ENCODE data around the gene SH3GL3.

DNA sequence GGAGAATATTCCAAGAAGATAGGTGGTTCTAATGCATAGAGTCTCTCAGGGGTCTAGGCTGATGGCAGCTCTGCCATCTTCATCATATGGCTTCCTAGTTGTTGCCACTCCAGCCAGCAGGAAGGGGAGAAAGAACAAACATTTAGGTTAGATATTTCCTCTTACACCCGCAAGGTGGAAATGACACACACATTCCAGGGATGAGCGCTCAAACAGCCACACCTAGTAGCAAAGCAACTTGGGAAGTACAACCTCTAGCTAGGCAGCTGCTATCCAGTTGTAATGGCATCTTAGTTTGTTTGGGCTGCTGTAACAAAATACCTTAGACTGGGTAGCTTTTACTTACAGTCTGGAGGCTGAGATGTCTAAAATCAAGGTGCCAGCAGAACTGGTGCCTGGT, 154.9 kb downstream of the SH3GL3 start:
- TF ChIP-seq EP300 (IDR thresholded peaks at IDR 0.05): no peak
- no peak for TF ChIP-seq POLR2A (IDR thresholded peaks at IDR 0.05)
- TF ChIP-seq, protein P1, sequence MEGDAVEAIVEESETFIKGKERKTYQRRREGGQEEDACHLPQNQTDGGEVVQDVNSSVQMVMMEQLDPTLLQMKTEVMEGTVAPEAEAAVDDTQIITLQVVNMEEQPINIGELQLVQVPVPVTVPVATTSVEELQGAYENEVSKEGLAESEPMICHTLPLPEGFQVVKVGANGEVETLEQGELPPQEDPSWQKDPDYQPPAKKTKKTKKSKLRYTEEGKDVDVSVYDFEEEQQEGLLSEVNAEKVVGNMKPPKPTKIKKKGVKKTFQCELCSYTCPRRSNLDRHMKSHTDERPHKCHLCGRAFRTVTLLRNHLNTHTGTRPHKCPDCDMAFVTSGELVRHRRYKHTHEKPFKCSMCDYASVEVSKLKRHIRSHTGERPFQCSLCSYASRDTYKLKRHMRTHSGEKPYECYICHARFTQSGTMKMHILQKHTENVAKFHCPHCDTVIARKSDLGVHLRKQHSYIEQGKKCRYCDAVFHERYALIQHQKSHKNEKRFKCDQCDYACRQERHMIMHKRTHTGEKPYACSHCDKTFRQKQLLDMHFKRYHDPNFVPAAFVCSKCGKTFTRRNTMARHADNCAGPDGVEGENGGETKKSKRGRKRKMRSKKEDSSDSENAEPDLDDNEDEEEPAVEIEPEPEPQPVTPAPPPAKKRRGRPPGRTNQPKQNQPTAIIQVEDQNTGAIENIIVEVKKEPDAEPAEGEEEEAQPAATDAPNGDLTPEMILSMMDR (IDR thresholded peaks at IDR 0.05): no peak
